ENCODE results near the gene VWC2L.

Gene VWC2L

DNA sequence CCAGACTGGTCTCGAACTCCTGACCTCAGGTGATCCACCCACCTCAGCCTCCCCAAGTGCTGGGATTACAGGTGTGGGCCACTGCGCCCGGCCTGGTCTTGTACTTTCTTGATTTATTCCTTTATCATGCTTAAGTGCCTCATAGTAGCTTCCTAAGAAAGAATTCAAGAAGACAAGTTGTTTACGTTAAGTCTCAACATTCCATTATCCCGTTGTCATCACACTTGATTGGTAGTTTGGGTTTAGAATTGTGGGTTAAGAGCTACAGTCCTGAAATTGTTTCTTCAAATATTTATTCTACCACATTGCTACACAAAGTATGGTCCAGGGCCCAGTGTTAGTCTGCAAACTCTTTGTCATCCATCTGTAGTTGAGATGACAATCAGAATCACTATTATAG, 194.0 kb downstream of the VWC2L start:
- H3K27ac ChIP-seq (ENCODE audit: low read depth, low read length): no peak overlapping the region
- no peaks in the 10 kb centered on the region for H3K27me3 ChIP-seq (ENCODE audit: control insufficient read depth, low read length)
- no peaks in the 10 kb centered on the region for H3K4me1 ChIP-seq (ENCODE audit: control insufficient read depth, low read length)
- no peak overlapping the region for H3K4me3 ChIP-seq (ENCODE audit: low read length)
- TF ChIP-seq EZH2phosphoT487 (IDR thresholded peaks at IDR 0.05; ENCODE audit: borderline replicate concordance, low read length): no peak
- TF ChIP-seq, protein P1, sequence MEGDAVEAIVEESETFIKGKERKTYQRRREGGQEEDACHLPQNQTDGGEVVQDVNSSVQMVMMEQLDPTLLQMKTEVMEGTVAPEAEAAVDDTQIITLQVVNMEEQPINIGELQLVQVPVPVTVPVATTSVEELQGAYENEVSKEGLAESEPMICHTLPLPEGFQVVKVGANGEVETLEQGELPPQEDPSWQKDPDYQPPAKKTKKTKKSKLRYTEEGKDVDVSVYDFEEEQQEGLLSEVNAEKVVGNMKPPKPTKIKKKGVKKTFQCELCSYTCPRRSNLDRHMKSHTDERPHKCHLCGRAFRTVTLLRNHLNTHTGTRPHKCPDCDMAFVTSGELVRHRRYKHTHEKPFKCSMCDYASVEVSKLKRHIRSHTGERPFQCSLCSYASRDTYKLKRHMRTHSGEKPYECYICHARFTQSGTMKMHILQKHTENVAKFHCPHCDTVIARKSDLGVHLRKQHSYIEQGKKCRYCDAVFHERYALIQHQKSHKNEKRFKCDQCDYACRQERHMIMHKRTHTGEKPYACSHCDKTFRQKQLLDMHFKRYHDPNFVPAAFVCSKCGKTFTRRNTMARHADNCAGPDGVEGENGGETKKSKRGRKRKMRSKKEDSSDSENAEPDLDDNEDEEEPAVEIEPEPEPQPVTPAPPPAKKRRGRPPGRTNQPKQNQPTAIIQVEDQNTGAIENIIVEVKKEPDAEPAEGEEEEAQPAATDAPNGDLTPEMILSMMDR (IDR thresholded peaks at IDR 0.05; ENCODE audit: low read depth, low read length, poor library complexity, severe bottlenecking): no peak
- H4K20me1 ChIP-seq (ENCODE audit: control insufficient read depth, insufficient read depth, low read depth, low read length): no peaks in the 10 kb centered on the region
- no peaks in the 10 kb centered on the region for H3K36me3 ChIP-seq (ENCODE audit: control insufficient read depth, low read length)
- H3K9me2 ChIP-seq (replicated peaks; ENCODE audit: control insufficient read depth, low read length): no peaks in the 10 kb centered on the region
- H3K4me2 ChIP-seq (ENCODE audit: low read length): no peak overlapping the region
- no peaks in the 10 kb centered on the region for H3K79me2 ChIP-seq (ENCODE audit: control insufficient read depth, low read length)
- H3F3A ChIP-seq (ENCODE audit: control insufficient read depth, insufficient read depth): no peaks in the 10 kb centered on the region
- H3K9me3 ChIP-seq (ENCODE audit: control insufficient read depth, insufficient read depth, low read length): no peaks in the 10 kb centered on the region

DNA sequence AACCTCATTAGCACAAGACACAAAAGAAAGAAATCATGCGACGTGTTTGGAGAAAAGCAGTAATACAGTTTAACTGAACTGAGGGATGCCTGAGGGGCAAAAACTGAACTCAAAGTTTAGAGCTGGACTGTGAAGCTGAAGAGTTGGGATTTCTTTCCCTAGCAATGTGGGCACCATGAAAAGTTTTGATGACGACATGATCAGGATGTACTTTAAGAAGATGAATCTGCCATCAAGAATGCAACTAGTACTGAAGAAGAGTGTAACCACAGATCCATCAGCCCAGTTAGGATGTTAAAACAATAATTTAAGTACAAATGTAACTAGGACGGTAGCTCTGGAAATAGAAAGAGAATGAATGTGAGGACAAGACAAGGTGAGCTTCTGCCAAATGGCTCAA, 196.2 kb downstream of the VWC2L start:
- H3K27me3 ChIP-seq (ENCODE audit: control insufficient read depth, low read length): no peaks in the 10 kb centered on the region
- no peaks in the 10 kb centered on the region for H3K9me3 ChIP-seq (ENCODE audit: control insufficient read depth, insufficient read depth, low read length)
- H3F3A ChIP-seq (ENCODE audit: control insufficient read depth, insufficient read depth): no peaks in the 10 kb centered on the region
- no peaks in the 10 kb centered on the region for H3K36me3 ChIP-seq (ENCODE audit: control insufficient read depth, low read length)
- H4K20me1 ChIP-seq (ENCODE audit: control insufficient read depth, insufficient read depth, low read depth, low read length): no peaks in the 10 kb centered on the region
- H3K9me2 ChIP-seq (replicated peaks; ENCODE audit: control insufficient read depth, low read length): no peaks in the 10 kb centered on the region
- no peak overlapping the region for H3K27ac ChIP-seq (ENCODE audit: low read depth, low read length)
- H3K4me2 ChIP-seq (ENCODE audit: low read length): no peak overlapping the region
- no peak for TF ChIP-seq EZH2phosphoT487 (IDR thresholded peaks at IDR 0.05; ENCODE audit: borderline replicate concordance, low read length)
- TF ChIP-seq, protein P1 (IDR thresholded peaks at IDR 0.05; ENCODE audit: low read depth, low read length, poor library complexity, severe bottlenecking): no peak
- H3K4me1 ChIP-seq (ENCODE audit: control insufficient read depth, low read length): no peaks in the 10 kb centered on the region
- H3K4me3 ChIP-seq (ENCODE audit: low read length): no peak overlapping the region
- H3K79me2 ChIP-seq (ENCODE audit: control insufficient read depth, low read length): no peaks in the 10 kb centered on the region

DNA sequence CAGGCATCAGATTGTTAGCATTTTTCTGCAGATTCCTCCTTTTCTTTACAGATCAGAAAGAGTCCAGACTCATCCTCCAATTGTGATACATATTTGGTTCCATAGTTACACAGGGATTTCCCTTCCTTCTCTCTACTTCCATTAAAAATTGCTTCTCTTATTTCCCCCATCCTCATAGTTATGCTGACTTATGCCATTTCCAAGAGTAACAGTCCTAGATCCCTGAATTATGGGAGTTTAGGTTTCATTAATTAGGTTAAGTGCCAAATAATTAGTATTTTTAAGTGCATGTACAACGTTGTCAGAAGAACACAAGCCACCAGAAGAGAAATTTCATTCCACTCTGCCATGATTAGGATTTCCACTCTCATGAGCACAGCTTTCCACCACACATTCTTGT, 200.2 kb downstream of the VWC2L start:
- Histone ChIP-seq H3K4me2 (ENCODE audit: low read length) (no peak overlapping the region), H4K20me1 (ENCODE audit: control insufficient read depth, insufficient read depth, low read depth, low read length) (no peaks in the 10 kb centered on the region), H3K9me3 (ENCODE audit: control insufficient read depth, insufficient read depth, low read length) (no peaks in the 10 kb centered on the region), H3K36me3 (ENCODE audit: control insufficient read depth, low read length) (no peaks in the 10 kb centered on the region), H3K79me2 (ENCODE audit: control insufficient read depth, low read length) (no peaks in the 10 kb centered on the region), H3F3A (ENCODE audit: control insufficient read depth, insufficient read depth) (no peaks in the 10 kb centered on the region), H3K4me1 (ENCODE audit: control insufficient read depth, low read length) (no peaks in the 10 kb centered on the region), H3K27ac (ENCODE audit: low read depth, low read length) (no peak overlapping the region), H3K4me3 (ENCODE audit: low read length) (no peak overlapping the region), H3K9me2 (replicated peaks; ENCODE audit: control insufficient read depth, low read length) (no peaks in the 10 kb centered on the region; the same call in 1 of the 2 replicates), H3K27me3 (ENCODE audit: control insufficient read depth, low read length) (no peaks in the 10 kb centered on the region)
- TF ChIP-seq, protein P1 (IDR thresholded peaks at IDR 0.05; ENCODE audit: low read depth, low read length, poor library complexity, severe bottlenecking): no peak
- TF ChIP-seq EZH2phosphoT487 (IDR thresholded peaks at IDR 0.05; ENCODE audit: borderline replicate concordance, low read length): no peak
